ENCODE results near the gene CNGB1. TPM values are rescaled to one million over a fixed set of nuclear protein-coding genes. Genes with fewer than 3 reads are reported as not detected.

Gene CNGB1
- total and polyA plus RNA-seq, 2 of the 13 experiments (the other 11 are each of a cell fraction or from before 2014, with no cell fraction given) = 0.02 to 0.15 TPM

- no peak for TF ChIP-seq PBX2 (CRISPR knock-in tag; IDR thresholded peaks at IDR 0.05)
- no peak for TF ChIP-seq SRSF4 (IDR thresholded peaks at IDR 0.05; ENCODE audit: low read depth, low read length, poor library complexity, severe bottlenecking)
- no peak for TF ChIP-seq IRF2 (CRISPR knock-in tag; IDR thresholded peaks at IDR 0.05)
- TF ChIP-seq HNRNPK (IDR thresholded peaks at IDR 0.05; ENCODE audit: low read depth, low read length, poor library complexity, severe bottlenecking) = no peak
- no peak for TF ChIP-seq GFI1 (CRISPR knock-in tag; IDR thresholded peaks at IDR 0.05; ENCODE audit: borderline replicate concordance)
- no peak for TF ChIP-seq HNRNPUL1 (IDR thresholded peaks at IDR 0.05; ENCODE audit: low read depth, low read length)
- TF ChIP-seq ZNF142 (CRISPR knock-in tag; IDR thresholded peaks at IDR 0.05) = 0 out of 2 replicates have a peak, but pooled peaks have one; percentile 42
- no peak for TF ChIP-seq PAF1 (CRISPR knock-in tag; IDR thresholded peaks at IDR 0.05)
- TF ChIP-seq XBP1 (CRISPR knock-in tag; IDR thresholded peaks at IDR 0.05) = no peak
- TF ChIP-seq ZNF564 (CRISPR knock-in tag; IDR thresholded peaks at IDR 0.05) = 0 out of 2 replicates have a peak, but pooled peaks have one; percentile 7
- TF ChIP-seq U2AF2 (IDR thresholded peaks at IDR 0.05; ENCODE audit: low read depth, low read length) = no peak
- TF ChIP-seq TGIF2 (CRISPR knock-in tag; IDR thresholded peaks at IDR 0.05) = no peak
- no peak for TF ChIP-seq STAT5B (CRISPR knock-in tag; IDR thresholded peaks at IDR 0.05)
- no peak for TF ChIP-seq ERF (CRISPR knock-in tag; IDR thresholded peaks at IDR 0.05)
- no peak for TF ChIP-seq PAXIP1 (CRISPR knock-in tag; conservative IDR thresholded peaks at IDR 0.05)
- 0 out of 2 replicates have a peak, but pooled peaks have one; percentile 39 for TF ChIP-seq ZFY (CRISPR knock-in tag; IDR thresholded peaks at IDR 0.05)
- no peak for TF ChIP-seq MNT (IDR thresholded peaks at IDR 0.05)
These were observed 77.7 kb downstream of the CNGB1 start (continued) for GRCh38 chr16:57893217-57893558.

Data from HepG2 (cell line).